ENCODE data around the gene PSMA6. TPM values are rescaled to one million over a fixed set of nuclear protein-coding genes. Genes with fewer than 3 reads are reported as not detected.

PSMA6 gene
- total and polyA plus RNA-seq, 10 of the 15 experiments (the other 5 are each of a cell fraction or from before 2014, with no cell fraction given): 267 to 1,363 (median 402) TPM

DNA sequence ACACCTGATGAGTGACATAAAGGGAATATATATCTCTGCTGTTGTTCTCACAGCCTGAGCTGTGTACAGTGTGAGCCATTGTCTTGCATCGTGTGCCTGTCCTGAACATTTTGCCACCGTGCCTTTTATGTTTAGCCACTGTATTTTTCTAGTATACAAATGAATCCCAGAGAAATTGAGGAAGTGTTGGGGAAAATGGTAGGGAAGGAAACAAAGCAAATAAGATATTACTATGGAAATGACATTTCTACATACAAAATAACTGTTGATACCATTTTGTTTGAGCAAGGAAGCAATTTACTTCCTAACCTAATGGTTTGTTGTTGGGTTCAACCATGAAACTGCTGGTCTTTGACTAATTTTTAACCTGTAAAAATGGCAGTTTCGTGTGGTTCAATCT lies 5.5 kb downstream of the PSMA6 start:
- Histone ChIP-seq H3K4me2 (ENCODE audit: control insufficient read depth, insufficient read depth) (peak overlapping the region; percentile 35; the same call in 1 of the 2 replicates), H3K9me3 (replicated peaks; ENCODE audit: control insufficient read depth, insufficient read depth, low read length) (no peaks in the 10 kb centered on the region), H3K4me3 (0 out of 2 replicates have a peak overlapping the region, but pooled peaks have one; percentile 8), H3K36me3 (ENCODE audit: control insufficient read depth in 2 of 2, insufficient read depth in 2 of 2, low read length in 1 of 2) (no peaks in the 10 kb centered on the region), H3K27me3 (replicated peaks in 1 of 2; ENCODE audit: control insufficient read depth in 2 of 2, insufficient read depth in 2 of 2, low read length in 1 of 2) (no peaks in the 10 kb centered on the region), H3K27ac (ENCODE audit: control insufficient read depth, insufficient read depth) (no peak overlapping the region), H3K9ac (ENCODE audit: control insufficient read depth, insufficient read depth, low read length) (no peak overlapping the region), H3K4me1 (ENCODE audit: control insufficient read depth, insufficient read depth, low read length) (peaks cover 30% of the 10 kb centered on the region), H2AFZ (ENCODE audit: control insufficient read depth, low read depth, low read length) (no peak overlapping the region), H4K20me1 (ENCODE audit: control insufficient read depth, insufficient read depth) (no peaks in the 10 kb centered on the region; the same call in 1 of the 2 replicates), H3K79me2 (ENCODE audit: control insufficient read depth, insufficient read depth, low read length) (peaks cover 98% of the 10 kb centered on the region)
- no peak for FAIRE-seq
- DNase-seq (ENCODE audit: low read depth, low spot score): no peak
- ChIA-PET POLR2A (no interaction called here), SMC1A (ENCODE audit: uncharacterized antibody, unreplicated experiment) (interaction anchor here (1.4 kb wide), 1 partner anchor 38 kb away, joined by 3 read pairs; no protein-coding TSS in a partner anchor), RAD21 (ENCODE audit: unreplicated experiment) (no interaction called here), CTCF (no interaction called here)
- in situ Hi-C loops (cut with MboI) (no loop called here), intact Hi-C loops (cut with micrococcal nuclease; ENCODE audit: unreplicated experiment) (no loop called here)
- ATAC-seq: no peak
- WGBS (ENCODE audit: insufficient coverage, insufficient replicate concordance, low lambda C conversion rate, missing lambda C conversion rate): 81% methylated on average over 3 of the region's 3 CpGs
- TF ChIP-seq CREM (IDR thresholded peaks at IDR 0.05; ENCODE audit: low read depth) (no peak), ZBED1 (IDR thresholded peaks at IDR 0.05; ENCODE audit: borderline replicate concordance) (no peak), FOXM1 (IDR thresholded peaks at IDR 0.05; ENCODE audit: low read depth, low read length) (no peak)
- TF ChIP-seq, protein P1, sequence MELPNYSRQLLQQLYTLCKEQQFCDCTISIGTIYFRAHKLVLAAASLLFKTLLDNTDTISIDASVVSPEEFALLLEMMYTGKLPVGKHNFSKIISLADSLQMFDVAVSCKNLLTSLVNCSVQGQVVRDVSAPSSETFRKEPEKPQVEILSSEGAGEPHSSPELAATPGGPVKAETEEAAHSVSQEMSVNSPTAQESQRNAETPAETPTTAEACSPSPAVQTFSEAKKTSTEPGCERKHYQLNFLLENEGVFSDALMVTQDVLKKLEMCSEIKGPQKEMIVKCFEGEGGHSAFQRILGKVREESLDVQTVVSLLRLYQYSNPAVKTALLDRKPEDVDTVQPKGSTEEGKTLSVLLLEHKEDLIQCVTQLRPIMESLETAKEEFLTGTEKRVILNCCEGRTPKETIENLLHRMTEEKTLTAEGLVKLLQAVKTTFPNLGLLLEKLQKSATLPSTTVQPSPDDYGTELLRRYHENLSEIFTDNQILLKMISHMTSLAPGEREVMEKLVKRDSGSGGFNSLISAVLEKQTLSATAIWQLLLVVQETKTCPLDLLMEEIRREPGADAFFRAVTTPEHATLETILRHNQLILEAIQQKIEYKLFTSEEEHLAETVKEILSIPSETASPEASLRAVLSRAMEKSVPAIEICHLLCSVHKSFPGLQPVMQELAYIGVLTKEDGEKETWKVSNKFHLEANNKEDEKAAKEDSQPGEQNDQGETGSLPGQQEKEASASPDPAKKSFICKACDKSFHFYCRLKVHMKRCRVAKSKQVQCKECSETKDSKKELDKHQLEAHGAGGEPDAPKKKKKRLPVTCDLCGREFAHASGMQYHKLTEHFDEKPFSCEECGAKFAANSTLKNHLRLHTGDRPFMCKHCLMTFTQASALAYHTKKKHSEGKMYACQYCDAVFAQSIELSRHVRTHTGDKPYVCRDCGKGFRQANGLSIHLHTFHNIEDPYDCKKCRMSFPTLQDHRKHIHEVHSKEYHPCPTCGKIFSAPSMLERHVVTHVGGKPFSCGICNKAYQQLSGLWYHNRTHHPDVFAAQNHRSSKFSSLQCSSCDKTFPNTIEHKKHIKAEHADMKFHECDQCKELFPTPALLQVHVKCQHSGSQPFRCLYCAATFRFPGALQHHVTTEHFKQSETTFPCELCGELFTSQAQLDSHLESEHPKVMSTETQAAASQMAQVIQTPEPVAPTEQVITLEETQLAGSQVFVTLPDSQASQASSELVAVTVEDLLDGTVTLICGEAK (IDR thresholded peaks at IDR 0.05; ENCODE audit: borderline replicate concordance): no peak
- no TSS peak for BruUV-seq (replicated peaks)

All from GM12878 (cell line).